ENCODE measurements around the gene MTA3.

DNA sequence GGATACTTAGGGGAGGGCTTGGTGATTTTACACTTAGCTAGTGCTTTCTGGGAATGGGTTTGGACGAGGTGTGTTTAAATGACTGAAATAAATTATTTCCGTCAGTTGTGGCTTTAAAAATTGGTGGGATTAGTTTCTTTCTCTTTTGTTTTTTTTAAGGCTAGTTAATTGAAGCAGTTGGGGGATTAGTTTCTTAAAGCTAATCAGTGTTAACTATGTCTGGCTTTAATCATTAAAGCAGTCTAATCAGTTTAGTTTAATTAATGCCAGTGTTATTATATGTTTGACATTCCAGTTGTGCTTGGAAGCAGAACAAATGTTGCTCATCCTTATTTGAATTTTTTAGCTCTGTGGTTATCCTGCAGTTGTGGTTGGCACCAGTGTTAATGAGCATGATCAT lies 10.2 kb downstream of the MTA3 start:
- TF ChIP-seq, protein P1, sequence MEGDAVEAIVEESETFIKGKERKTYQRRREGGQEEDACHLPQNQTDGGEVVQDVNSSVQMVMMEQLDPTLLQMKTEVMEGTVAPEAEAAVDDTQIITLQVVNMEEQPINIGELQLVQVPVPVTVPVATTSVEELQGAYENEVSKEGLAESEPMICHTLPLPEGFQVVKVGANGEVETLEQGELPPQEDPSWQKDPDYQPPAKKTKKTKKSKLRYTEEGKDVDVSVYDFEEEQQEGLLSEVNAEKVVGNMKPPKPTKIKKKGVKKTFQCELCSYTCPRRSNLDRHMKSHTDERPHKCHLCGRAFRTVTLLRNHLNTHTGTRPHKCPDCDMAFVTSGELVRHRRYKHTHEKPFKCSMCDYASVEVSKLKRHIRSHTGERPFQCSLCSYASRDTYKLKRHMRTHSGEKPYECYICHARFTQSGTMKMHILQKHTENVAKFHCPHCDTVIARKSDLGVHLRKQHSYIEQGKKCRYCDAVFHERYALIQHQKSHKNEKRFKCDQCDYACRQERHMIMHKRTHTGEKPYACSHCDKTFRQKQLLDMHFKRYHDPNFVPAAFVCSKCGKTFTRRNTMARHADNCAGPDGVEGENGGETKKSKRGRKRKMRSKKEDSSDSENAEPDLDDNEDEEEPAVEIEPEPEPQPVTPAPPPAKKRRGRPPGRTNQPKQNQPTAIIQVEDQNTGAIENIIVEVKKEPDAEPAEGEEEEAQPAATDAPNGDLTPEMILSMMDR (conservative IDR thresholded peaks at IDR 0.05 in 1 of 2, IDR thresholded peaks at IDR 0.05 in 1 of 2; ENCODE audit: low read depth in 1 of 2, low read length in 2 of 2): no peak
- no peak for TF ChIP-seq EZH2 (IDR thresholded peaks at IDR 0.05; ENCODE audit: low read length, missing control alignments)

All from fibroblast of lung (primary cell).